HepG2 (cell line): Measurements from ENCODE around the gene FAM174C. TPM values are rescaled to one million over a fixed set of nuclear protein-coding genes. Genes with fewer than 3 reads are reported as not detected.

Experiments used
- ATAC-seq: fragments of 200-7000 bp; cut with Tn5 transposase; 3 replicates; pipeline ENCODE4 v1.9.1; 2020; ENCODE audit warnings: mild to moderate bottlenecking, moderate library complexity
- BruUV-seq: library from RNA; stranded (reverse); fragments of 400-500 nt; replicated peaks from 2 replicates; lab custom pipeline; 2021; lab: Mats Ljungman, UMichigan
- CTCF ChIA-PET: fragments of 300-600 bp; formaldehyde crosslinking; extraction: SDS; loops from one replicate; lab custom pipeline; 2021; ENCODE audit warnings: low total read pairs, inconsistent platforms, low intra/inter-chr PET ratio; lab: Yijun Ruan, JAX
- POLR2A ChIA-PET: fragments of 350-600 bp; sonication (Branson Sonifier 250); formaldehyde crosslinking; loops from one replicate; lab custom pipeline; 2020; ENCODE audit warnings: antibody characterized with exemption, inconsistent platforms; lab: Yijun Ruan, JAX
- DNase-seq: peaks from one replicate; pipeline ENCODE4 v3.0.0-alpha.2; 2015; ENCODE audit warnings: low spot score
- FAIRE-seq: peaks from 3 replicates; lab custom pipeline; 2011; peaks lifted over from hg19 to GRCh38; lab: Jason Lieb, UNC
- H2AFZ ChIP-seq: one replicate; pipeline ENCODE4 v1.6.1; 2011; ENCODE audit warnings: low read length, inconsistent platforms
- H3K27ac ChIP-seq: fragments of 300-600 bp; 3 replicates; pipeline ENCODE4 v1.8.0; 2011; ENCODE audit warnings: mixed run types, mild to moderate bottlenecking, mixed read lengths, low read length, inconsistent platforms; ENCODE audit not compliant: insufficient read depth; ENCODE audit errors: extremely low read length
- H3K27me3 ChIP-seq, 2 experiments: fragments of 200-600 bp in 1 of 2; 2 replicates in 1 of 2; 3 replicates in 1 of 2; pipeline versions ENCODE4 v1.6.0 to v1.8.0; 2011; ENCODE audit warnings: low read length in 2 of 2, mild to moderate bottlenecking in 2 of 2, moderate library complexity in 2 of 2, inconsistent platforms in 1 of 2; ENCODE audit not compliant: insufficient read depth in 2 of 2, control insufficient read depth in 1 of 2
- H3K36me3 ChIP-seq, 2 experiments: fragments of 200-600 bp in 1 of 2; replicated peaks in 1 of 2; 2 replicates in 1 of 2; 3 replicates in 1 of 2; pipeline versions ENCODE4 v1.5.1 to v1.8.0; 2011; ENCODE audit warnings: low read length in 2 of 2, inconsistent platforms in 1 of 2; ENCODE audit not compliant: insufficient read depth in 2 of 2, control insufficient read depth in 1 of 2
- H3K4me1 ChIP-seq: 2 replicates; pipeline ENCODE4 v1.5.1; 2012; ENCODE audit warnings: low read length, inconsistent platforms; ENCODE audit not compliant: insufficient read depth
- H3K4me2 ChIP-seq: 2 replicates; pipeline ENCODE4 v1.6.0; 2011; ENCODE audit warnings: low read depth, low read length, inconsistent platforms
- H3K4me3 ChIP-seq, 3 experiments: fragments of 200-600 bp in 1 of 3; sonication (generic), shearing (Covaris generic) in 1 of 3; replicated peaks in 1 of 3; 2 replicates each; pipeline ENCODE4 v1.5.1; 2011 to 2016; ENCODE audit warnings: low read length in 3 of 3, inconsistent platforms in 2 of 3, low read depth in 2 of 3, mild to moderate bottlenecking in 2 of 3, control low read depth in 1 of 3, mixed read lengths in 1 of 3; ENCODE audit not compliant: insufficient read depth in 1 of 3
- H3K79me2 ChIP-seq: one replicate; pipeline ENCODE4 v1.6.1; 2011; ENCODE audit warnings: low read length, inconsistent platforms; ENCODE audit not compliant: insufficient read depth
- H3K9ac ChIP-seq: 2 replicates; pipeline ENCODE4 v1.6.0; 2011; ENCODE audit warnings: mild to moderate bottlenecking, low read depth, low read length, inconsistent platforms; ENCODE audit not compliant: insufficient read depth
- H3K9me3 ChIP-seq: 2 replicates; pipeline ENCODE4 v1.5.1; 2012; ENCODE audit warnings: mild to moderate bottlenecking, low read length
- H4K20me1 ChIP-seq: 2 replicates; pipeline ENCODE4 v1.6.0; 2011; ENCODE audit warnings: inconsistent platforms, mild to moderate bottlenecking, low read length, moderate library complexity; ENCODE audit not compliant: insufficient read depth
- CTCF ChIP-seq: sonication (generic); formaldehyde crosslinking; IDR thresholded peaks from 2 replicates; pipeline ENCODE4 v1.5.0; 2020; ENCODE audit warnings: mild to moderate bottlenecking, missing genetic modification reagents, moderate library complexity
- HNF4G ChIP-seq, 2 experiments: sonication (generic) in 1 of 2; formaldehyde crosslinking in 1 of 2; IDR thresholded peaks; 2 replicates each; pipeline versions ENCODE4 v1.4.0 to v1.6.1; 2011 to 2020; ENCODE audit warnings: borderline replicate concordance in 2 of 2, low read depth in 2 of 2, mild to moderate bottlenecking in 2 of 2, low read length in 1 of 2, missing genetic modification reagents in 1 of 2, moderate library complexity in 1 of 2
- KLF13 ChIP-seq: sonication (generic); formaldehyde crosslinking; IDR thresholded peaks from 2 replicates; pipeline ENCODE4 v1.4.0; 2020; ENCODE audit warnings: mild to moderate bottlenecking, missing genetic modification reagents
- STAG1 ChIP-seq: sonication (generic); formaldehyde crosslinking; IDR thresholded peaks from 2 replicates; pipeline ENCODE4 v1.4.0; 2020; ENCODE audit warnings: missing genetic modification reagents
- ZBTB10 ChIP-seq: sonication (generic); formaldehyde crosslinking; IDR thresholded peaks from 2 replicates; pipeline ENCODE4 v1.4.0; 2020; ENCODE audit warnings: missing genetic modification reagents, borderline replicate concordance
- WGBS: methylation state at CpG from one replicate; pipeline ENCODE4 v1.1.6; 2017; ENCODE audit warnings: low lambda C conversion rate; 5-methylcytosine and 5-hydroxymethylcytosine counted together
- in situ Hi-C: cut with HindIII; loops from 2 replicates; pipeline ENCODE4 v1.10.0; 2017; ENCODE audit warnings: low pct_unique_long_range_greater_than_20kb; ENCODE audit not compliant: extremely low pct_ligation_motif_present
- intact Hi-C: fragments of 100-400 bp; cut with micrococcal nuclease; formaldehyde crosslinking; loops from one replicate; pipeline ENCODE4 v1.10.0; 2022; ENCODE audit not compliant: unreplicated experiment
- polyA plus RNA-seq, 8 experiments: library from polyadenylated mRNA; depleted of rRNA in 3 of 8; stranded (reverse) in 7 of 8; unstranded in 1 of 8; fragments of >200 nt; fragmentation: Illumina TruSeq in 4 of 8; extraction: Trizol in 4 of 8; gene quantifications; 2 replicates each; pipeline versions ENCODE4 v1.2.1 to v1.2.3, GENCODE V29; 2011 to 2016; ENCODE audit warnings: low read depth in 4 of 8, missing spikeins in 1 of 8, mixed read lengths in 1 of 8; ENCODE audit not compliant: insufficient read depth in 1 of 8
- total RNA-seq, 5 experiments: library from RNA; depleted of rRNA; stranded (reverse); fragments of >200 nt; fragmentation: Illumina TruSeq; extraction: Trizol; gene quantifications; 2 replicates each; pipeline ENCODE4 v1.2.3, GENCODE V29; 2016; ENCODE audit warnings: low read depth in 1 of 5

FAM174C gene
- total and polyA plus RNA-seq, 2 of the 13 experiments (the other 11 are each of a cell fraction or from before 2014, with no cell fraction given) = 19.5 to 31.3 TPM

- intact Hi-C loops = no loop called here
- no peak for ATAC-seq
- DNase-seq = no peak
- H2AFZ ChIP-seq = no peak overlapping the region
- BruUV-seq = no TSS peak
- H3K79me2 ChIP-seq = peaks cover 50% of the 10 kb centered on the region
- peak overlapping the region; percentile 91 for H3K27ac ChIP-seq
- peaks cover 0 to 3% of the 10 kb centered on the region in 2 experiments; a peak in 1 of 5 replicates for H3K36me3 ChIP-seq
- H3K4me3 ChIP-seq = peak overlapping the region in 1 of 3 experiments; percentile 75; a peak in 1 of 6 replicates
- 82% methylated on average over 12 of the region's 19 CpGs for WGBS
- peak overlapping the region; percentile 89 for H3K4me2 ChIP-seq
- CTCF ChIA-PET = no interaction called here
- H3K9ac ChIP-seq = no peak overlapping the region
- H3K4me1 ChIP-seq = peaks cover 67% of the 10 kb centered on the region
- no peaks in the 10 kb centered on the region for H4K20me1 ChIP-seq
- H3K27me3 ChIP-seq = no peaks in the 10 kb centered on the region; a peak in 1 of 5 replicates
- 0 out of 2 replicates have a peak, but pooled peaks have one; percentile 58 for TF ChIP-seq ZBTB10
- no peak for TF ChIP-seq HNF4G (IDR thresholded peaks at IDR 0.05; ENCODE audit: borderline replicate concordance, low read depth, low read length)
- TF ChIP-seq HNF4G (CRISPR knock-in tag; IDR thresholded peaks at IDR 0.05; ENCODE audit: borderline replicate concordance, low read depth) = no peak
- peak; percentile 28; the same call in 1 of the 2 replicates for TF ChIP-seq CTCF (CRISPR knock-in tag)
- no peak for TF ChIP-seq KLF13 (CRISPR knock-in tag)
- TF ChIP-seq STAG1 (CRISPR knock-in tag) = peak; percentile 10; the same call in 1 of the 2 replicates
- POLR2A ChIA-PET = interaction anchor here (1.2 to 1.4 kb wide), 2 partner anchors 23 to 82 kb away, joined by 3 read pairs; no protein-coding TSS in a partner anchor
- in situ Hi-C loops = no loop called here
- FAIRE-seq = no peak
- H3K9me3 ChIP-seq = no peaks in the 10 kb centered on the region
Observed at GRCh38 chr19:1289686-1290025, 14.3 kb downstream of the FAM174C start.
